Activated T-cell treated with anti-CD3 and anti-CD28 coated beads for 48 hours (primary cell): Measurements from ENCODE around the gene SLC35D2.
A peak's percentile ranks its signal among the peaks of the same experiment; 100 is the strongest.
"Not testable (repeated sequence)": the region's sequence is repeated elsewhere in the genome, so short reads cannot be mapped to it uniquely, and the experiment has no call there.

Experiments
- DNase-seq: peaks from one replicate; pipeline ENCODE4 v3.0.0-alpha.2; 2020; ENCODE audit warnings: low read depth

Gene SLC35D2

GRCh38 chr9:96360976-96361375 is 22.5 kb downstream of the SLC35D2 start:
- DNase-seq = no peak

- DNase-seq = not testable (repeated sequence)
These were observed 23.0 kb downstream of the SLC35D2 start for GRCh38 chr9:96360523-96360922.

GRCh38 chr9:96350866-96351265 is 32.6 kb downstream of the SLC35D2 start:
- no peak for DNase-seq

GRCh38 chr9:96348261-96348660 is 35.2 kb downstream of the SLC35D2 start:
- DNase-seq = no peak

- DNase-seq = no peak
These were observed 38.0 kb downstream of the SLC35D2 start for GRCh38 chr9:96345551-96345950.

GRCh38 chr9:96344458-96345180 is 38.9 kb downstream of the SLC35D2 start:
- DNase-seq = no peak

GRCh38 chr9:96343515-96344360 is 39.8 kb downstream of the SLC35D2 start:
- no peak for DNase-seq

GRCh38 chr9:96342571-96343245 is 40.8 kb downstream of the SLC35D2 start:
- no peak for DNase-seq

- DNase-seq = no peak
These were observed 42.8 kb downstream of the SLC35D2 start for GRCh38 chr9:96340707-96341106.

GRCh38 chr9:96338299-96338698 is 45.2 kb downstream of the SLC35D2 start:
- DNase-seq = no peak

GRCh38 chr9:96333958-96334357 is 49.6 kb downstream of the SLC35D2 start:
- DNase-seq = no peak

- no peak for DNase-seq
These were observed 52.1 kb downstream of the SLC35D2 start for GRCh38 chr9:96331236-96331947.

GRCh38 chr9:96327694-96328352 is 55.7 kb downstream of the SLC35D2 start:
- DNase-seq = peak; percentile 7

GRCh38 chr9:96323169-96323568 is 60.3 kb downstream of the SLC35D2 start:
- DNase-seq = no peak

- DNase-seq = not testable (repeated sequence)
These were observed 60.8 kb downstream of the SLC35D2 start for GRCh38 chr9:96322736-96323135.

- DNase-seq = not testable (repeated sequence)
These were observed 61.3 kb downstream of the SLC35D2 start for GRCh38 chr9:96322210-96322609.

- no peak for DNase-seq
These were observed 62.0 kb downstream of the SLC35D2 start for GRCh38 chr9:96321515-96321914.

GRCh38 chr9:96320749-96321280 is 62.7 kb downstream of the SLC35D2 start:
- no peak for DNase-seq

- no peak for DNase-seq
These were observed 64.5 kb downstream of the SLC35D2 start for GRCh38 chr9:96318921-96319565.

GRCh38 chr9:96317335-96317980 is 66.1 kb downstream of the SLC35D2 start:
- DNase-seq = peak; percentile 15
